Left kidney (tissue), 2 donors: ENCODE results near the gene JCAD. TPM values are rescaled to one million over a fixed set of nuclear protein-coding genes. Genes with fewer than 3 reads are reported as not detected.
"Not testable (repeated sequence)": the region's sequence is repeated elsewhere in the genome, so short reads cannot be mapped to it uniquely, and the experiment has no call there.

Source experiments
- DNase-seq: peaks from one replicate; pipeline ENCODE4 v3.0.0-alpha.2; 2013
- polyA plus RNA-seq: library from polyadenylated mRNA; unstranded; fragments of 120-200 nt; gene quantifications from one replicate; pipeline ENCODE4 v1.2.1, GENCODE V29; 2013; ENCODE audit not compliant: insufficient read length

The JCAD gene
- polyA plus RNA-seq, 1 donor = 29.7 TPM

DNA sequence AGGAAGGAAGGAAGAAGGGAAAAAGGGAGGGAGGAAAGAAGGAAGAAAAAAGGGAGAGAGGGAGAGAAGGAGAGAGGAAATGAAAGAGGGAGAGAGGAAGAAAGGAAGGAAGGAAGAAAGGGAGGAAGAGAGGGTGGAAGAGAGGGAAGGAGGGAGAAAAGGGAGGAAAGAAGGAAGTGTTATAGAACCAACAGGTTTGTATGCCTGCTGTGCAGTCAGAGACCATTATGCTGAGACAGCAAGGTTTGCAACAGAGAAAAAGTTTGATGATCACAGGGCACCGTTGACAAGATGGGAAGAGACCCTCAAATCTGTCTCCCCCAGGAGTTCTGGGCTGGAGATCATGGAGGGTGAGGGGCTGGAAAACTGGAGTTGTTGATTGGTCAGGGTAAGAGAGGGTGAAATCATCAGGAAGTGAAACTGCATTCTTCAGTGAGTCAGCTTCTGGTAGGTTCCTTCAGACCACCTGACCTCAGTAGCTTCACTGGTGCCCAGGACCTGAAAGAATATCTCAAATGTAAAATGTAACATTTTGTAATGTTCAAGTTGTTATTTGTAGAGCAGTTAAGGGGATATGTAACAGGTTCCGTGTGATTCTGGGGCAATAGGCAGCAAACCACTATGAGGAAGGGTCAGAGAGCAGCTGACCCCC, 76.3 kb downstream of the JCAD start:
- DNase-seq = no peak

- no peak for DNase-seq
Observed at GRCh38 chr10:29981510-29981909, 77.9 kb downstream of the JCAD start.

GRCh38 chr10:29980084-29980483, 79.3 kb downstream of the JCAD start:
- no peak for DNase-seq

- not testable (repeated sequence) for DNase-seq
Observed at GRCh38 chr10:29979421-29979779, 80.0 kb downstream of the JCAD start.

DNA sequence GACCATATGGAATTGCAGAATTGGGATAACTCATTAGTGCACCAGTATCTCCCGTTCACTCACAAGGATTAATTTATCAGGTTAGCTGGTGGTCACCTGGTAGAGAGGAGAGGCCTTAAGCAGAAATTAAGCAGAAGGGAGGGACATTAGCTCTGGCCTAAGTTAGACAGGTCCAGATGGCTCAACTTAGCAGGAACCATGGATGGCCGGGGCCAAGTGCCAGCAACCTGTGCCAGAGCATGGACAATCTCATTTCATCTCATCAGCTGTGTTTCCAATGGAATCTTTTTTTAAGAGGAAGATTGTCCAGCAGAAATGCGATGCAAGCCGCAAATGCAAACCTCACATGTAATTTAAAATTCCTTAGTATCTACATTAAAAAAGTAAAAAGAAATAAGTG, 82.2 kb downstream of the JCAD start:
- no peak for DNase-seq

GRCh38 chr10:29976134-29976533, 83.3 kb downstream of the JCAD start:
- no peak for DNase-seq

- no peak for DNase-seq
Observed at GRCh38 chr10:29974773-29975172, 84.6 kb downstream of the JCAD start.

- DNase-seq = no peak
Observed at GRCh38 chr10:29973921-29974320, 85.5 kb downstream of the JCAD start.

GRCh38 chr10:29970576-29970975, 88.8 kb downstream of the JCAD start:
- no peak for DNase-seq

DNA sequence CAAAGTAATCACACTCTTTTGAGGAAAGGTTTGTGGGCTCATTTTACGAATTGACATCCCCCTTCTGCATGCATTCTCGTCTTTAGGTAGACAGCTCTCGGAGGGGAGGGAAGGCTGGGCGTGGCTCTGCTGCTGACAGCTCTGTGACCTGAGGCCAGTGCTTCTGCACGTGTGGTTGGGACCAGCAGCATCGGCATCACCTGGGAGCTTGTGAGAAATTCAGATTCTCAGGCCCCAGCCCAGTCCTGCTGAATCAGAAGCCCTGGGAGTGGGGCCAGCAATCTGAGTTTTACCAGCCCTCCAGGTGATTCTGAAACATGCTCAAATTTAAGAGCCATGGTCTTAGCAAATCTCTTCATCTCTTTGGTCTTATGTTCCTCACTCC, 89.4 kb downstream of the JCAD start:
- no peak for DNase-seq

GRCh38 chr10:29969255-29970011, 90.0 kb downstream of the JCAD start:
- DNase-seq = no peak

GRCh38 chr10:29968585-29968984, 90.8 kb downstream of the JCAD start:
- DNase-seq = no peak

DNA sequence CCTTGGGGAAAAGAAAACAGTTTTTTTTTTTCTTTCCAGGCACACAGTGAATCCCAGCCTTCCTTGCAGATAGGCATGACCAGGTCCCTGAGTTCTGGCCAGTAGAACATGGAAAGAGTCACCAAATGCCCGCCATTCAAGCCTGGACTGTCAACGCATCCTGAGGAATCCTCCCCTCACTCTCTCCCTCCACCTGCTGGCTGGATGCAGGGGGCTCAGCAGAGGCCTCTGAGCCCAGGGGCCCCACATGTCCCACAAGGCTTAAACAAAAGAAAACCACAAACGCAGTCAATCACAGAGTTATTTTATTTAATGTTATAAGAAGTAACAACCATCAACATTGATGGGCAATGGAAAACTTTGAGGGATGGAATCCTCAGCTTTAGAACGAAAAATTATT, 93.1 kb downstream of the JCAD start:
- DNase-seq = no peak
